Loucy (cell line): ENCODE results near the gene HLA-DOB.
"Not testable (repeated sequence)": the region's sequence is repeated elsewhere in the genome, so short reads cannot be mapped to it uniquely, and the experiment has no call there.

Experiments
- H2AFZ ChIP-seq: fragments of 200-600 bp; sonication (generic); 2 replicates; pipeline ENCODE4 v1.6.0; 2016; ENCODE audit warnings: antibody characterized with exemption, mild to moderate bottlenecking, low read length, moderate library complexity
- H3F3A ChIP-seq: fragments of 200-600 bp; 2 replicates; pipeline ENCODE4 v1.6.0; 2016; ENCODE audit warnings: antibody characterized with exemption, low read depth, mild to moderate bottlenecking
- H3K27me3 ChIP-seq: fragments of 200-600 bp; sonication (generic); 2 replicates; pipeline ENCODE4 v1.6.1; 2014; ENCODE audit warnings: low read length, mild to moderate bottlenecking; ENCODE audit not compliant: insufficient read depth, poor library complexity, severe bottlenecking
- H3K36me3 ChIP-seq: fragments of 200-600 bp; sonication (generic); 2 replicates; pipeline ENCODE4 v1.6.1; 2016; ENCODE audit warnings: low read length; ENCODE audit not compliant: insufficient read depth
- H3K4me1 ChIP-seq: fragments of 200-600 bp; sonication (generic); 2 replicates; pipeline ENCODE4 v1.5.1; 2014; ENCODE audit warnings: low read length, mild to moderate bottlenecking; ENCODE audit not compliant: insufficient read depth, poor library complexity, severe bottlenecking
- H3K4me2 ChIP-seq: fragments of 200-600 bp; sonication (generic); 2 replicates; pipeline ENCODE4 v1.6.0; 2014; ENCODE audit warnings: antibody characterized with exemption, low read length, low read depth, mild to moderate bottlenecking; ENCODE audit not compliant: poor library complexity, severe bottlenecking
- H3K4me3 ChIP-seq: fragments of 200-600 bp; sonication (generic); 2 replicates; pipeline ENCODE4 v1.5.1; 2014; ENCODE audit warnings: low read length, mild to moderate bottlenecking, mixed read lengths; ENCODE audit not compliant: poor library complexity, severe bottlenecking
- H3K79me2 ChIP-seq: fragments of 200-600 bp; sonication (generic); 2 replicates; pipeline ENCODE4 v1.6.1; 2014; ENCODE audit warnings: low read length; ENCODE audit not compliant: insufficient read depth
- H3K9ac ChIP-seq: fragments of 200-600 bp; sonication (generic); 2 replicates; pipeline ENCODE4 v1.6.0; 2014; ENCODE audit warnings: mild to moderate bottlenecking, low read depth, low read length, moderate library complexity; ENCODE audit not compliant: poor library complexity, severe bottlenecking
- H3K9me2 ChIP-seq: fragments of 200-600 bp; sonication (generic); replicated peaks from 2 replicates; pipeline ENCODE4 v1.6.1; 2016; ENCODE audit warnings: low read depth, low read length, mixed read lengths
- H3K9me3 ChIP-seq: fragments of 200-600 bp; sonication (generic); 2 replicates; pipeline ENCODE4 v1.6.1; 2014; ENCODE audit warnings: mild to moderate bottlenecking, antibody characterized with exemption, low read length, low read depth; ENCODE audit not compliant: insufficient read depth
- H4K20me1 ChIP-seq: fragments of 200-600 bp; sonication (generic); 2 replicates; pipeline ENCODE4 v1.6.0; 2014; ENCODE audit warnings: antibody characterized with exemption, low read length, mild to moderate bottlenecking; ENCODE audit not compliant: insufficient read depth, poor library complexity, severe bottlenecking
- CTCF ChIP-seq: fragments of 200-600 bp; sonication (generic); conservative IDR thresholded peaks from 2 replicates; pipeline ENCODE4 v1.5.1; 2014; ENCODE audit warnings: mild to moderate bottlenecking, antibody characterized with exemption, low read length
- EZH2phosphoT487 ChIP-seq: fragments of 200-600 bp; IDR thresholded peaks from 2 replicates; pipeline ENCODE4 v1.6.1; 2018; ENCODE audit warnings: antibody characterized with exemption, mild to moderate bottlenecking, moderate library complexity, borderline replicate concordance

The HLA-DOB gene

GRCh38 chr6:32785781-32786533, 30.8 kb downstream of the HLA-DOB start:
- H4K20me1 ChIP-seq: no peaks in the 10 kb centered on the region
- H3K9me3 ChIP-seq: no peaks in the 10 kb centered on the region
- TF ChIP-seq CTCF: peak; percentile 79
- TF ChIP-seq EZH2phosphoT487: no peak
- H3K79me2 ChIP-seq: no peaks in the 10 kb centered on the region
- no peak overlapping the region for H3K9ac ChIP-seq
- no peaks in the 10 kb centered on the region for H3K36me3 ChIP-seq
- H2AFZ ChIP-seq: no peak overlapping the region
- H3K4me2 ChIP-seq: no peak overlapping the region
- H3F3A ChIP-seq: no peaks in the 10 kb centered on the region
- H3K9me2 ChIP-seq: no peaks in the 10 kb centered on the region
- no peak overlapping the region for H3K4me3 ChIP-seq
- no peaks in the 10 kb centered on the region for H3K4me1 ChIP-seq
- peaks cover 11% of the 10 kb centered on the region for H3K27me3 ChIP-seq

DNA sequence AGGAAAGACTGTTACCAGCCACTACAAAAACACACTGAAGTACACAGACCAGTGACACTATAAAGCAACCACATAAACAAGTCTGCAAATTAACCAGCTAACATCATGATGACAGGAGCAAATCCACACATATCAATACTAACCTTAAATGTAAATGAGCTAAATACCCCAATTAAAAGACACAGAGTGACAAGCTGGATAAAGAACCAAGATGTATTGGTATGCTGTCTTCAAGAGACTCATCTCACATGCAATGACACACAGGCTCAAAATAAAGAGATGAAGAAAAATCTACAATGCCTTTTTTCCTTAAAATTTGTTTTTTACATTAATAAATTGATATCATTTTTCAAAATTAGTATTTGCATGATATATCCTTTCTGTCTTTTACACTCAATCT, 33.9 kb downstream of the HLA-DOB start:
- not testable (repeated sequence) for H3K4me3 ChIP-seq

DNA sequence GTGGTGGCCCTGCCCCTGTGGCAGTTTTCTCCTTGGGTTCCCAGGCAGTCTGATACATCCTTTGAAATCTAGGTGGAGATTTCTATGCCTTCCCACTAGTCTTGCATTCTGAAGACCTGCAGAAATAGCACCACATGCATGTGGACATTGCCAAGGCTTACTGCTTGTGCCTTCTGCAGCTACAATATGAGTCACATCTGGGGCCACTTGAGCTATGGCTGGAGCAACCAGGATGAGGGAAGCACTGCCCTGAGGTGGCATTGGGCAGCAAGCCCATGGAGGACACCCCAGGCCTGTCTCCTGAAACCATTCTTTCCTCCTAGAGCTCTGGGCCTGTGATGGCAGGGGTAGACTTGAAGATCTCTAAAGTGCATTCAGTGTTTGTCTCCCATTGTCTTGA, 37.8 kb downstream of the HLA-DOB start:
- no peak for TF ChIP-seq CTCF
- Histone ChIP-seq H3K9ac (no peak overlapping the region), H3K9me2 (no peaks in the 10 kb centered on the region), H4K20me1 (no peaks in the 10 kb centered on the region), H3K36me3 (no peaks in the 10 kb centered on the region), H3K4me2 (no peak overlapping the region), H3K4me3 (no peak overlapping the region), H3K9me3 (no peaks in the 10 kb centered on the region), H3F3A (no peaks in the 10 kb centered on the region), H2AFZ (no peak overlapping the region), H3K79me2 (no peaks in the 10 kb centered on the region), H3K4me1 (no peaks in the 10 kb centered on the region), H3K27me3 (peaks cover 13% of the 10 kb centered on the region)

More for the DNA sequence above, 33.9 kb downstream of the HLA-DOB start:
- H3K27me3 ChIP-seq, H3K9me3 ChIP-seq, H3K9ac ChIP-seq, H3K9me2 ChIP-seq, H2AFZ ChIP-seq, H3K4me1 ChIP-seq, H3K79me2 ChIP-seq, H4K20me1 ChIP-seq, H3F3A ChIP-seq, H3K4me2 ChIP-seq, H3K36me3 ChIP-seq: not testable (repeated sequence)

GRCh38 chr6:32775071-32775470, 41.7 kb downstream of the HLA-DOB start:
- no peak overlapping the region for H3K4me2 ChIP-seq
- H3K9ac ChIP-seq: no peak overlapping the region
- no peaks in the 10 kb centered on the region for H3K9me3 ChIP-seq
- no peaks in the 10 kb centered on the region for H3F3A ChIP-seq
- no peaks in the 10 kb centered on the region for H3K36me3 ChIP-seq
- no peak overlapping the region for H2AFZ ChIP-seq
- TF ChIP-seq CTCF (no peak), EZH2phosphoT487 (no peak)
- H3K79me2 ChIP-seq: no peaks in the 10 kb centered on the region
- H4K20me1 ChIP-seq: no peaks in the 10 kb centered on the region
- H3K27me3 ChIP-seq: peaks cover 24% of the 10 kb centered on the region
- peaks cover 9% of the 10 kb centered on the region for H3K4me1 ChIP-seq
- H3K4me3 ChIP-seq: no peak overlapping the region
- H3K9me2 ChIP-seq: no peaks in the 10 kb centered on the region
